Measurements from ENCODE around the gene MRPS35. TPM values are rescaled to one million over a fixed set of nuclear protein-coding genes. Genes with fewer than 3 reads are reported as not detected.

MRPS35 gene
- total RNA-seq, 1 donor from 2014 or later, result 54.0 TPM

DNA sequence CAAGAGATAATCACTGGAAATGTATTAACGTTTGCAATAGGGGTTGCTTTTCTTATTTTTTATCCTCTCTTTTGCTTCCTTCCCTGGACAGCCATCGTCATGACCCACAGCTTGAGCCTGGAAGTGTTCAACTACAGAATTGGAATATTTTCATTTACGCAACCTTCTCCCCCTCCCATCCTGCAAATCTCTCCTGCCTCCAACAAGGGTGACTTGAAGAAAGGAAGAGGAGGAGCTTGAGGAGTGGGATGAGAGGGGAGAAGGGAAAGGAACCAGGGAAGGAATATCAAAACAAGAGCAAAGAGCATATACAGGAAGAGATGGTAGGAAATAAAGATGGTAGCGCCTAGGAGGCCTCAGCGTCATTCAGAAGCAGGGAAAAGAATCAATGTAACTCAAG lies 71.0 kb downstream of the MRPS35 start:
- Mint-ChIP-seq H3K9me3 (no peaks in the 10 kb centered on the region), H3K27ac (no peak overlapping the region), H3K27me3 (ENCODE audit: low read depth) (peaks cover 17% of the 10 kb centered on the region), H3K4me1 (ENCODE audit: low read depth) (peaks cover 32% of the 10 kb centered on the region), H3K36me3 (ENCODE audit: low read depth) (peaks cover 32% of the 10 kb centered on the region), H3K4me3 (ENCODE audit: low read depth) (peak overlapping the region; percentile 77)
- intact Hi-C loops (cut with micrococcal nuclease), result loop anchor here (2.0 to 5.0 kb wide), 3 partner anchors 19 to 49 kb away; no protein-coding TSS in a partner anchor
- DNase-seq (ENCODE audit: low spot score), result no peak

DNA sequence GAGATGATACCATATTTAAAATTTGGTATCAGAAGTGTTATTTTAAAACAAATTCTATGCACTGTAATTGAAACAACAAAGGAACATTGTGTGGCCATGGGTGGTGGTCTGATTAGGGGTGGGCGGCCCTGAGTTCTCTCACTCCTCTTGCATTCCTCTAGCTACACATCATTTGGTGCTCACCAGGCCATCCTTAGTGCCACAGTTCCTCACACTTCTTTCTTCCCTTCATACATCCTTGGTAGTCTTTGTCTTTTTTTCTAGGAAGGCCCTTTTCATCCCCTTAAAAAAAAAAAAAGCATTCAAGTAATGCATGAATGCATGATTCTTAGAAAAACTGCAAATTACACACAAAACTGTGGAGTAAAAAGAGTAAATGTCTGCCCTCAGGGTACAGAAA lies 71.8 kb downstream of the MRPS35 start:
- peak overlapping the region; percentile 17 for H3K4me3 Mint-ChIP-seq (ENCODE audit: low read depth)
- no peak for DNase-seq (ENCODE audit: low spot score)
- H3K27me3 Mint-ChIP-seq (ENCODE audit: low read depth), result peaks cover 12% of the 10 kb centered on the region
- peaks cover 32% of the 10 kb centered on the region for H3K4me1 Mint-ChIP-seq (ENCODE audit: low read depth)
- no peaks in the 10 kb centered on the region for H3K9me3 Mint-ChIP-seq
- intact Hi-C loops (cut with micrococcal nuclease), result loop anchor here (5.0 kb wide), 1 partner anchor 50 kb away; no protein-coding TSS in a partner anchor
- H3K27ac Mint-ChIP-seq, result no peak overlapping the region
- peaks cover 33% of the 10 kb centered on the region for H3K36me3 Mint-ChIP-seq (ENCODE audit: low read depth)

DNA sequence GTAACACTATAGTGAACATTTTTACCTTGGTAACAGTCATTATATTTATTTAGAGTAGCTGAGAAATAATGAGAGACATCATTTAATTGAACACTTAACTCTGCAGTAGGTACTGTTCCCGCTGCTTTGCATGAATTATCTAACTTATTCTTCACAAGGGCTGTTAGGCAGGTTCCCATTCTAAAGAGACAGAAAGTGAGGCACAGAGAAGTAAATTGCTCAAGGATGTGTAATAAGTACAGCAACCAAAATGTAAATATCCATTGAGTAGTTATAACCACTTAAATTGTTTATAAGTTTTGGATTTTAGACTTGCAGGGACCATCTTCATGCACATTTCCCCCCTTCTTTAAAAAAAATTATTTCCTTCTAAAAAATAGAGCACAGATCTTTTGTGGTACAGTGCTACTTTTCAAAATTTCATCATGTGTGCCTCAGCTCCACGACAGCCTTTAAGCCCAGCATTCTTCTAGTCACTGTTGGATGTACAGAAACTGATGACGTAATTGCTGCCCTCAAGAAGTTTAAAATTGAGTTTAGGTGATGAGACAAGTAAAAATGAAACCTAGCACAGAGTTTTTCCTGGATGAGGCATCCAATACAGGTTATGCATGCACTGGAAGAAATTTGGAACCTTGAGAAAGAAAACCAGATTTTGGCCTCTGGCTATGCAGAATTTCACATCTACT lies 75.4 kb downstream of the MRPS35 start:
- Mint-ChIP-seq H3K9me3 (no peaks in the 10 kb centered on the region), H3K27ac (peak overlapping the region; percentile 24), H3K36me3 (ENCODE audit: low read depth) (peaks cover 47% of the 10 kb centered on the region), H3K4me1 (ENCODE audit: low read depth) (peaks cover 23% of the 10 kb centered on the region), H3K27me3 (ENCODE audit: low read depth) (no peaks in the 10 kb centered on the region), H3K4me3 (ENCODE audit: low read depth) (no peak overlapping the region)
- DNase-seq (ENCODE audit: low spot score), result no peak
- intact Hi-C loops (cut with micrococcal nuclease), result no loop called here

DNA sequence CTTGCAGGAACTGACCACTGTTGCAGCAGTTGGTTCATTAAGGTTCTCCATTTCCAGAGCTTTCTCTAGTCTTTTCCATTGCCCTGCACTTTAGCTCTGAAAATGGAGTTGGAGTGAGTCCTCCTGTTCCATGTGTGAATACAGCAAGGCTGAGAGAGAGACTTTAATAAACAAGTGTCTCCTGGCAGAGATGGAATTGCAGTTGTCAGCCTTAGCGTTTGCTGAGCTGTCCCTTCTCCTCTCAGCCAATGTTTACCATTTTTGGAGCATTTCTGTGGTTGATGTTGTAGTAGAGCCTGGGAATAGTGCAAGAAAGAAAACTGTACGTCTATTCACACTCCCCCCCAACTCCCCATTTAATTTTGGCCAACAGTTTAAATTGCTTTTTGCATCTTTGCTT lies 76.9 kb downstream of the MRPS35 start:
- Mint-ChIP-seq H3K9me3 (no peaks in the 10 kb centered on the region), H3K4me1 (ENCODE audit: low read depth) (peaks cover 9% of the 10 kb centered on the region), H3K27me3 (ENCODE audit: low read depth) (no peaks in the 10 kb centered on the region), H3K36me3 (ENCODE audit: low read depth) (peaks cover 46% of the 10 kb centered on the region), H3K27ac (no peak overlapping the region), H3K4me3 (ENCODE audit: low read depth) (no peak overlapping the region)
- DNase-seq (ENCODE audit: low spot score), result no peak
- intact Hi-C loops (cut with micrococcal nuclease), result no loop called here

DNA sequence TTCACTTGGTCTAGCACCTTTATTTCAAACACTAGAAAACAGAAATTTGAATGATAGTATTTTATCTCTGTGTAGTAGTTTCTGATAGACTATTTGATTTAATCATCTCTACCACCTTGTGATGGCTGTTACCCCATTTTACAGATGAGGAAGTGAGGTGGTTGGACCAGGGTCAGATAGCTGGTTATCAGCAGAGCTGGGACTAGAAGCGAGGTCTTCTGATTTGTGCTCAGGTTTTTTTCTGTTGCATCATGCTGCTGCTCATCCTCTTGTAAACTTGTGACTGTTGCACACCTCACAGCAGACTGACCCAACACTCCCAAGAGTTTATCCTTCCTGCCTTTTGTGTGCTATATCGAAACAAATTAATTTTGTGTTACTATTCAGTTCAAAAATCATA lies 79.5 kb downstream of the MRPS35 start:
- DNase-seq (ENCODE audit: low spot score), result no peak
- H3K27ac Mint-ChIP-seq, result no peak overlapping the region
- no peak overlapping the region for H3K4me3 Mint-ChIP-seq (ENCODE audit: low read depth)
- H3K36me3 Mint-ChIP-seq (ENCODE audit: low read depth), result peaks cover 49% of the 10 kb centered on the region
- peaks cover 8% of the 10 kb centered on the region for H3K4me1 Mint-ChIP-seq (ENCODE audit: low read depth)
- intact Hi-C loops (cut with micrococcal nuclease), result no loop called here
- H3K9me3 Mint-ChIP-seq, result no peaks in the 10 kb centered on the region
- H3K27me3 Mint-ChIP-seq (ENCODE audit: low read depth), result no peaks in the 10 kb centered on the region

DNA sequence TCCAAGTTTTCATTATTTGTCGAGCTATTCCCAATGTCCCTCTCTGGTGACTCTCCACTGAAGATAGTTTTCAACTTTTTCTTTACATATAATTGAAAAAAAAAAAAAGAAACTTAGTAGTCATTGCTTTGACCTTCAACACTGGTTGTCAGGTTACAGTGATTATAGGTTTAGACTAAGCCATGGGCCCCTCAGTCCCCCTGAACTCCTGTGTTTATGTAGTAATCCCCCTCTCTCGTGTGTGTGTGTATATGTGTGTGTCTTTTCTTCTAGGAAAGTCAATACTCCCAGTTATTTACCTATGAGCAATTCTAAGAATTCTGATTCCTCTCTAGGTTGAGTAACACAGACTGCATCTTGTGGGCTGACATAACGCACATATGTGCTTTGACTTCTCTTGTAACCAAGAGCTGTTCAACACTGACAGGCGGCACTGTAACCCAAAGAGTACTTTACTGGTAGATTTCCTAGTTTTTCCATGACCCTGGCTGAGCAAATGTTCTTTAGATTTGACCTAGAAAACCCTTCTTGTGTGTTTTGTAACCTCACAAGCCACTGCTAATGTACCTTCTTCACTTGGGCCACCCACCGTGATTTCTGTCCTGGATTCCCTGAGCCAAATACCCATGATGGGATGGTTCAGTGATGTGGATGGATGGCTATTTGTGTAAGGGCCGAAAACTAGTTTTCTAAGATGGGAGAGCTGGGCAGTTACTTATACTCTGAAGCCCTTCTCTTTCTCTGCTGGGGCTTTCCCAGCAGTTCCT lies 84.4 kb downstream of the MRPS35 start:
- peaks cover 60% of the 10 kb centered on the region for H3K36me3 Mint-ChIP-seq (ENCODE audit: low read depth)
- no peak for DNase-seq (ENCODE audit: low spot score)
- H3K4me3 Mint-ChIP-seq (ENCODE audit: low read depth), result no peak overlapping the region
- H3K4me1 Mint-ChIP-seq (ENCODE audit: low read depth), result peaks cover 3% of the 10 kb centered on the region
- intact Hi-C loops (cut with micrococcal nuclease), result no loop called here
- H3K27me3 Mint-ChIP-seq (ENCODE audit: low read depth), result no peaks in the 10 kb centered on the region
- no peaks in the 10 kb centered on the region for H3K9me3 Mint-ChIP-seq
- no peak overlapping the region for H3K27ac Mint-ChIP-seq

DNA sequence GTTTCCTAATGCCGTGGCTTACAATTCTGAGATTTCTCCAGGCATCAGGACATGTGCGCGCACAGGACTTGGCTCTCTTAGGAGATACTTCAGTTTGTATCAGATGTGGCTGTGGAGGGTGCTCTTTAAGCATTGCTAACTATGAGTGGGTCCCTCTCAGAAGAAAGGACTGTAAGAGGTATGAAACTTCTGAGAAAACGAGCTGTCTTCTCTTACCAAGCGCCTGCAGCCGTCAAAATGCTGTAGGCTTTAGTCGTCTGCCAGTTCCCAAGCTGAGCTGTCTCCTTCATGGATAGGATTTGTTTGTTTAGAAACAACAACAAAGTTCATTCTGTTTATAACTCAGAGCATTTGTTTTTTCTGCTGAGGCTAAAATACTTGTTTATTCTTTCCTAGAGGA lies 85.5 kb downstream of the MRPS35 start:
- H3K9me3 Mint-ChIP-seq, result no peaks in the 10 kb centered on the region
- peaks cover 62% of the 10 kb centered on the region for H3K36me3 Mint-ChIP-seq (ENCODE audit: low read depth)
- no peak overlapping the region for H3K4me3 Mint-ChIP-seq (ENCODE audit: low read depth)
- H3K27ac Mint-ChIP-seq, result no peak overlapping the region
- intact Hi-C loops (cut with micrococcal nuclease), result no loop called here
- H3K4me1 Mint-ChIP-seq (ENCODE audit: low read depth), result peaks cover 13% of the 10 kb centered on the region
- H3K27me3 Mint-ChIP-seq (ENCODE audit: low read depth), result no peaks in the 10 kb centered on the region
- no peak for DNase-seq (ENCODE audit: low spot score)

DNA sequence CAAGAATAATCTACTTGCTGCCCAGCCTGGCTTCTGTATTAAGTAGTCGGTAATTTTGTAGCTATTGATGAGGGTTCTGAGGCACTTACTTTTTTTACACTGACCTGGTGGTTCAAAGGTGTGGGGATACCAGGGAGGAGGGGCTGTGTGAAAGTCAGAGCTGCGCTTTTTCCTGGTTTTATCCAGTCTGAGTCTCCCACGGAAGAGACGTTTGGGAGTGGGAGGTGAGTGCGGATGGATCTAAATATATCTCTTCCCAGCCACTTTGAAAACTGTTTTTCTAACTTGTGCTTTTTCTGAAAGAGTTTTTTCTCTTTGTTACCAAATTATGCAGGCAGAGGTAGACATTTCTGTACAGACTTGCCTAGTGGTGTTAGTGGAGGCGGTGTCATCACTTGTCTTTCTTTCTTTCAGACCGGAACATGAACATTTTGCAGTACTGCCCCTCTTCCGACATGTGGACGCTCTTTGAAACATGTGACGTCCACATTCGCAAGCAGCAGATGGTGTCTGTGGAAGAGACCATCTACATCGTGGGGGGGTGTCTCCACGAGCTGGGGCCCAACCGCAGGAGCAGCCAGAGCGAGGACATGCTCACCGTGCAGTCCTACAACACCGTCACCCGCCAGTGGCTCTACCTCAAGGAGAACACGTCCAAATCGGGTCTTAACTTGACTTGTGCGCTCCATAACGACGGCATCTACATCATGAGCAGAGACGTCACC lies 86.8 kb downstream of the MRPS35 start:
- H3K27ac Mint-ChIP-seq, result no peak overlapping the region
- no peak for DNase-seq (ENCODE audit: low spot score)
- no peaks in the 10 kb centered on the region for H3K27me3 Mint-ChIP-seq (ENCODE audit: low read depth)
- H3K36me3 Mint-ChIP-seq (ENCODE audit: low read depth), result peaks cover 50% of the 10 kb centered on the region
- H3K9me3 Mint-ChIP-seq, result no peaks in the 10 kb centered on the region
- intact Hi-C loops (cut with micrococcal nuclease), result no loop called here
- H3K4me1 Mint-ChIP-seq (ENCODE audit: low read depth), result peaks cover 21% of the 10 kb centered on the region
- H3K4me3 Mint-ChIP-seq (ENCODE audit: low read depth), result no peak overlapping the region

DNA sequence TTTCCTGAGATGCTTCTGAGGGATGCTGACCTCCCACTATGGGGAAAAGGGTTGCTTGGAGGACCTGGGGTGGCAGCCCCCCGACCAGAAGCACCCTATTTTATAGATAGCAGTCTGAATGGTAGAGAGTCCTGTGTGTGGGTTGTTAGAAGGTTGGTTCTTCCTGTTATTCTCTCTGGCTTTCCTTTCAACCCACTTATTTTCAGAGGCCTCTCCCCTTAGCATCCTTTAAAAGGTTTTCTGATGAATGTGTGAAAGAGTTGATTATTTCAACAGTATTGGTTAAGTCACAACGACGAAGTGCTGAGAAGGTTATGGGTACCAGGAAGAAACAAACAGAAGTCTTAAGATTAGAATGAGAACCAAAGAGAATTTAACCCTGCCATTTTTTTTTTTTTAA lies 90.2 kb downstream of the MRPS35 start:
- Mint-ChIP-seq H3K27me3 (ENCODE audit: low read depth) (peaks cover 6% of the 10 kb centered on the region), H3K36me3 (ENCODE audit: low read depth) (peaks cover 35% of the 10 kb centered on the region), H3K4me1 (ENCODE audit: low read depth) (peaks cover 23% of the 10 kb centered on the region), H3K27ac (peak overlapping the region; percentile 59), H3K9me3 (no peaks in the 10 kb centered on the region), H3K4me3 (ENCODE audit: low read depth) (no peak overlapping the region)
- intact Hi-C loops (cut with micrococcal nuclease), result loop anchor here (5.0 kb wide), 2 partner anchors 61 to 339 kb away; no protein-coding TSS in a partner anchor
- no peak for DNase-seq (ENCODE audit: low spot score)

DNA sequence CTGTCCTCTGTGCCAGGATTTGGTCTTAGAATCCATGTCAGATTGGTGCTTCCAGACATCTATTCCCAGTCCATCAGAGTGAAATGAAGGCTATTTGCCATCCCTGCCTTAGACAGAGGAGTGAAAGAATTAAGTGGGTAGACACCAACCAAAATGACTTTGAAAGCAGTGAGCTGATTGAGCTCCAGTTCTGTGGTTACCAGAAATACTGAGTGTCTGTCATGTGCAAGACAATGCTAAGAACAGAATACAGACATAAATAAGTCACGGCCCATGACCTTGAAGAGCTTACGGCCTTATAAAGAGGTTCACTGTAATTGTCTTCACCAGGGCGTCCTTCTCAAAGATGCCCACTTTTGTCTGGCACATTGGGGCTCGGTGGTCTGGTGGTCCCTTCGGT lies 91.0 kb downstream of the MRPS35 start:
- Mint-ChIP-seq H3K4me1 (ENCODE audit: low read depth) (peaks cover 30% of the 10 kb centered on the region), H3K27ac (peak overlapping the region; percentile 67), H3K9me3 (no peaks in the 10 kb centered on the region), H3K4me3 (ENCODE audit: low read depth) (no peak overlapping the region), H3K36me3 (ENCODE audit: low read depth) (peaks cover 31% of the 10 kb centered on the region), H3K27me3 (ENCODE audit: low read depth) (peaks cover 13% of the 10 kb centered on the region)
- intact Hi-C loops (cut with micrococcal nuclease), result loop anchor here (1.0 to 5.0 kb wide), 4 partner anchors 21 to 339 kb away; no protein-coding TSS in a partner anchor
- DNase-seq (ENCODE audit: low spot score), result no peak

DNA sequence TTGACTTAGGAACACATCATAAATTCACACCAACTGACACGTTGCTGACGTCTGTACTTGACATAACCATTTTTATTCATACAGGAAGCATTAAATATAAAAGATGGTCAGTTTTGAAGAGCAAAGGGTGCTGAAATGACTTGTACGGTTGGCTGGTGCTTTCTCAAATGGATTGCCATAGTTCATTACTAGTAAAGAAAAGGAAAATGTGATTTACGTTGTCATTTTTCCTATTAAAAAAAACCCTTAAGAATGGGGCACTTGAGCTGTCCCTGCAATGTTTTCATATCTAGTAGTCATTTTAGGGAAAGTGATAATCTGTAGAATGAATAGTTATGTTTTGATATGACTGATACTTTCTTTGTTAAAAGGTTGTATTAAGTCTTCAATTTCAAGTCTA lies 91.9 kb downstream of the MRPS35 start:
- Mint-ChIP-seq H3K27me3 (ENCODE audit: low read depth) (peaks cover 17% of the 10 kb centered on the region), H3K4me1 (ENCODE audit: low read depth) (peaks cover 36% of the 10 kb centered on the region), H3K4me3 (ENCODE audit: low read depth) (no peak overlapping the region), H3K9me3 (no peaks in the 10 kb centered on the region), H3K36me3 (ENCODE audit: low read depth) (peaks cover 22% of the 10 kb centered on the region), H3K27ac (no peak overlapping the region)
- intact Hi-C loops (cut with micrococcal nuclease), result loop anchor here (1.0 to 5.0 kb wide), 4 partner anchors 20 to 340 kb away; no protein-coding TSS in a partner anchor
- DNase-seq (ENCODE audit: low spot score), result no peak

DNA sequence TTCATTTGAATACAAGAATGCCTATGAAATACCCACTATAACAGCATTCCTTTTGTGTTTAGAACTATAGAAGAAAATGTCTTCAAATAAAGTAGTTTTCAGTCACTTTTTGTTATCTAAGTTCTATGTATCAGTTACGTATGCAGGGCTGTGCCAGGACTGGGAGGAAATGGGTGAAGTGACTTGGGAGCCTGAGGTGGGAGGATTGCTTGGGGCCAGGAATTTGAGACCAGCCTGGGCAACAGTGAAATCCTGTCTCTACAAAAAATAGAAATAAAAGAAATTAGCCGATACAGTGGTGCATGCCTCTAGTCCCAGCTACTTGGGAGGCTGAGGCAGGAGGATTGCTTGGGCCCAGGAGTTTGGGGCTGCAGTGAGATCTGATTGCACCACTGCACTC lies 92.3 kb downstream of the MRPS35 start:
- no peak for DNase-seq (ENCODE audit: low spot score)
- Mint-ChIP-seq H3K4me1 (ENCODE audit: low read depth) (peaks cover 40% of the 10 kb centered on the region), H3K4me3 (ENCODE audit: low read depth) (no peak overlapping the region), H3K27me3 (ENCODE audit: low read depth) (peaks cover 19% of the 10 kb centered on the region), H3K27ac (peak overlapping the region; percentile 53), H3K9me3 (no peaks in the 10 kb centered on the region), H3K36me3 (ENCODE audit: low read depth) (peaks cover 18% of the 10 kb centered on the region)
- intact Hi-C loops (cut with micrococcal nuclease), result loop anchor here (1.0 to 5.0 kb wide), 4 partner anchors 19 to 341 kb away; no protein-coding TSS in a partner anchor
